SIG-M5 treated with dmso at 0.1 percent for 504 hours (cell line): ENCODE measurements around the gene PALM3.
"Not testable (repeated sequence)": the region's sequence is repeated elsewhere in the genome, so short reads cannot be mapped to it uniquely, and the experiment has no call there.

Source experiments
- DNase-seq: peaks from one replicate; lab custom pipeline; 2025; ENCODE audit not compliant: unreplicated experiment; lab: John Stamatoyannopoulos, UW

Gene PALM3

DNA sequence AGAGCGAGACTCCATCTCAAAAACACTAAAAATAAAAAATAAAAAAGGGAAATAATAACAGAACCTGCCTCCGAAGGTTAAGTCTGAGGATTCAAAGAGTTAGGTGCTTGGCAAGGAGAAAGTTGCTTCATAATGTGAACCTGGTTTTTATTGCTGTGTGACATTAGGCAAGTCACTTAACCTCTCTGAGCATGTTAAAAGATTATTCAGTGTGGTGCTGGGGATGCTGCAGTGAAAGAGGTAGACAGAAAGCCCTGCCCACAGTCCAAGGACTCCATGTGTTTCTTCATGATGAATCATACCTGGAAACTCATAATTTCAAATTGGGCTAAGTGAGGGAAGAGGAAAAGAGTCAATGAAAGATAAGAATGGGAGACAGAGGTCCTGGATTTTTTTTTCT is 27.9 kb downstream of the PALM3 start:
- DNase-seq = no peak

DNA sequence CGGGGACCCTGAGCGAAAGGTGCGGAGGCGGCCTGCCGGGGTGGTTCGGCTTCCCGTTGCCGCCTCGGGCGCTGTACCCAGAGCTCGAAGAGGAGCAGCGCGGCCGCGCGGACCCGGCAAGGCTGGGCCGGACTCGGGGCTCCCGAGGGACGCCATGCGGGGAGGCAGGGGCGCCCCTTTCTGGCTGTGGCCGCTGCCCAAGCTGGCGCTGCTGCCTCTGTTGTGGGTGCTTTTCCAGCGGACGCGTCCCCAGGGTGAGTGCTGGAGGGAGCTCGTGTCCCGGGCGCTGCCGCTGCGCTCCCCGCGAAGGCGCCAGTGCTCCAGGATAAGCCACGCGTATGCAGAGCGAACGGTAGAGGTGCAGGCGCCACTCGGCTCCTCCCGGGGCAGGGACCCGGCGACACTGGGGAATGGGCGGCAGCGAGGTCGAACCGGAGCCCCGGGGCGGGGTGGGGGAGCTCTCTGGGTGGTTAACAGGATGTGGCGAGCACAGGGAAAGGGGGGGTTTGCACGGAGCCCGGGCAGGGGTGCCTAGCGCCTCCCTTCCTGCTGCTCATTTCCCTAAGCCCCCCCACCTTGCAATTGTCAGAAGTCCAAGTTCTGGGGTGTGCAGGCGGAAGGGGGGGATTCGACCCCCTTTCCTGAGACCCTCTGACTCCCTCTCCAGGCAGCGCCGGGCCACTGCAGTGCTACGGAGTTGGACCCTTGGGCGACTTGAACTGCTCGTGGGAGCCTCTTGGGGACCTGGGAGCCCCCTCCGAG is 30.0 kb downstream of the PALM3 start, which contains the start of gene IL27RA:
TSS of gene IL27RA (plus strand) at position 44 of the 762 bp plus-strand sequence. CDS start at position 155, 111 bp downstream.
- DNase-seq = peak; percentile 67

- DNase-seq = no peak
These were observed 30.7 kb downstream of the PALM3 start for GRCh38 chr19:14030997-14031718.

GRCh38 chr19:14028901-14029300 is 33.0 kb downstream of the PALM3 start:
- no peak for DNase-seq

DNA sequence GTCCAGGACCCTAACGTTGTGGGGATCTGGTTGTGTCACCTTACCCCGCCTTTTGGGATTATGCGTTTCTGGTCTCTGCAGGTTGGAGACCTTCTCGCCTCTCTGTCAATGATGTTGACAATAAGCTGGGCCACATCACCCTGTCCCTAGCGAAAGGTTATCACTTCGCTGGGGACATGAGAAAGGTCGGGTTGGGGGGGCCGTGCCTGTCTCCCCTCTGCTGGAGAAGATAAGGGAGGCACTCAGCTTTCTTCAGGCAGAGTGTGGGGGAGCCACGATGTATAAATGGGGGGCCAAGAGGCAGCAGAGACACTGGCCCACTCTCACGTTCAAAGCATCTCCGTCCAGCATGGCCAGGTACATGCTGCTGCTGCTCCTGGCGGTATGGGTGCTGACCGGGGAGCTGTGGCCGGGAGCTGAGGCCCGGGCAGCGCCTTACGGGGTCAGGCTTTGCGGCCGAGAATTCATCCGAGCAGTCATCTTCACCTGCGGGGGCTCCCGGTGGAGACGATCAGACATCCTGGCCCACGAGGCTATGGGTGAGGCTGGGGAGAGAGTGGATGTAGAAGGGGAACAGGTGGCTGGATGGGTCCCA is 33.9 kb downstream of the PALM3 start, which contains the start of gene RLN3:
TSS of gene RLN3 (plus strand) at position 293 of the 595 bp plus-strand sequence. CDS start at position 350, 57 bp downstream.
- no peak for DNase-seq

DNA sequence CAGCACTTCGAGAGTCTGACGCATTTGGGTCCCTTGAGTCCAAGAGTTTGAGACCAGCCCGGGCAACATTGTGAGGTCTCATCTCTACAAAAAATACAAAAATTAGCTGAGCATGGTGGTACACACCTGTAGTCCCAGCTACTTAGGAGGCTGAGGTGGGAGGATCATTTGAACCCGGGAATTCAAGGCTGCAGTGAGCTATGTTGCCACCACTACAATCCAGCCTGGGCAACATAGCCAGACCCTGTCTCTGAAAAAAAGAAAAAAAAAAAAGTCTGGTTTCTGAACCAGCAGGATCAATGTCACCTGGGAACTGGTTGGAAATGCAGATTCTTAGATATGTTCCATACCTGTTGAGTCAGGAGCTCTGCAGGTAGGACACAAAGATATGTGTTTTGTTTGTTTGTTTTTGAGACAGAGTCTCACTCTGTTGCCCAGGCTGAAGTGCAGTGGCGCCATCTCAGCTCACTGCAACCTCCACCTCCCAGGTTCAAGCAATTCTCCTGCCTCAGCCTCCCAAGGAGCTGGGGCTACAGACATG is 35.2 kb downstream of the PALM3 start:
- not testable (repeated sequence) for DNase-seq

DNA sequence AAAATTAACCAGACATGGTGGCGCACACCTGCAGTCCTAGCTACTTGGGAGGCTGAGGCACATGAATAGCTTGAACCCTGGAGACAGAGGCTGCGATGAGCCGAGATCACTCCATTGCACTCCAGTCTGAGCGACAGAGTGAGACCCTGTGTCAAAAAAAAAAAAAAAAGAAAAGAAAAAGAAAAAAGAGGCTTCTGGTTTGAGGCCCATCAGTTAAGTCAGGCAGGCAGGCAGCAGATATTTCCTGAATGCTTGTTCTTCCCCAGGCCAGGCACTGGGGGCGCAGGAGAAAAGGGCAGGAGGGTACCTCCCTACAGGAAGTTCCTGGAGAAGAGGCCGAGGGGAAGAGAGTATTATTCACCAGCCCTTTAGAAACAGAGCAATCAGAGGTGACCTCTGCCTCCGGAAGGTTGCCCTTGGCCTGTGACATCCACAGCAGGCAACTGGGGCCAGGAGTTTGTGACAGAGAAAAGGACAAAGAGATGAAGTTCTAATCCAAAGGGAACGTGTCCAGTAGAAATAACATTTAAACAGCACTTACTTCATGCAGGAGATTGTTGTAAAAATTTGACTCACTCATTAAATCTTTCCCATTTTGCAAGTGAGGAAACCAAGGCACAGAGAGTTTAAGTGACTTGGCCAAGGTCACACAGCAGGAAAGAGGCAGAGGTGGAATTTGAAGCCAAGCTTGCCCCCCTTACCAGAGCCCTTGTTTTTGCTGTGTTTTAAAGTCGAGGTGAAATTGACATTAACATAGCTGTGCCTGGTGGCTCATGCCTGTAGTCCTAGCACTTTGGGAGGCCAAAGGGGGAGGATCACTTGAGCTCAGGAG is 38.3 kb downstream of the PALM3 start:
- peak; percentile 79 for DNase-seq

- DNase-seq = no peak
These were observed 39.4 kb downstream of the PALM3 start for GRCh38 chr19:14022469-14022868.

GRCh38 chr19:14021474-14021873 is 40.4 kb downstream of the PALM3 start:
- no peak for DNase-seq

DNA sequence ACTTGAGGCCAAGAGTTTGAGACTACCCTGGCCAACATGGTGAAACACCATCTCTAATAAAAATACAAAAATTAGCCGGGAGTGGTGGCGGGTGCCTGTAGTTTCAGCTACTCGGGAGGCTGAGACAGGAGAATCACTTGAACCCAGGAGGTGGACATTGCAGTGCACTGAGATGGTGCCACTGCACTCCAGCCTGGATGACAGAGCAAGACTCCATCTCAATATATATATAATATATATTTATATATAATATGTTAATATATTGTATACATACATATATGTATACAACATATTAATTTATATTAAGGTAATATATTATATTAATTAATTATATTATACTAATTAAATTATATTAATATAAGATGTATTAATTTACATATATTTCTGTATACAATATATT is 42.1 kb downstream of the PALM3 start:
- DNase-seq = not testable (repeated sequence)

DNA sequence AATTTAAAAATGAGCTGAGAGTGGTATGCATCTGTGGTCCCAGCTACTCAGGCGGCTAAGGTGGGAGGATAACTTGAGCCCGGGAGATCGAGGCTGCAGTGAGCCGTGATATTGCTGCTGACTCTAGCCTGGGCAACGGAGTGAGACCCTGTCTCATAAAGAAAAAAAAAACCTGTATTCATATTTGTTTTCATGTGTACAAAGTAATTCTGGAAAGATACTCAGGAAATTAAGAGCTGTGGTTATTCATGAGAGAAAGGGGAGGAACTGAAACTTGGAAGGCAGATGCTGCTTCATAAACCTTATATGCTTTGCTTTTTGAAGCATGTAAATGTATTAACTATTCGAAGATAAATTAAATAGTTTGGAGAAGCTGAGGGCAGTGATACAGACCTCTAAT is 42.8 kb downstream of the PALM3 start:
- DNase-seq = peak; percentile 21

DNA sequence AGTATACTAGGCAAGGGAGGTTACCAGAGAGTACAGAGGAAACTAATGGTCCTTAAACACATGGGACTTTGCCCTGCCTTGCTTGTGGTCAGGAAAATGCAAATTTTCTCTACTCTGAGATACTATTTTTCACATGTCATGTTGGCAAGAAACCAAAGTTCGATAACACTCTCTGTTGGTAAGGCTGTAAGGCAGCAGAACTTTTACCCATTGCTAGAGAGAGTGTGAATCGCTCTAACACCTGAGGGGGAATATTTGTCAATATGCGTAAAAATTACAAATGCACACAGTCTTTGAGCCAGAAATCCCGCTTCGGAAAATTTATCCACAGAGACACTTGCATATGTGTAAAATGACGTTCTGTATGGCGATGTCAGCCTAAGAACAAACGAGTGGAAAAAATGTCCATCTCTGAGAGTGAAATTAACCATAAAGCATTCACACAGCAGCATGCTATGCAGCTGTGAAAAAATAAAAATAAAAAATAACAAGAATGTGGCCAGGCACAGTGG is 46.3 kb downstream of the PALM3 start:
- DNase-seq = no peak

- no peak for DNase-seq
These were observed 49.4 kb downstream of the PALM3 start for GRCh38 chr19:14012378-14012915.

GRCh38 chr19:14006766-14007562 is 54.9 kb downstream of the PALM3 start:
- no peak for DNase-seq

GRCh38 chr19:14006085-14006765 is 55.7 kb downstream of the PALM3 start, which contains the start of gene RFX1:
TSS of gene RFX1 (minus strand) at chr19:14006320. CDS start at chr19:13993843, 12,477 bp downstream.
- DNase-seq = peak; percentile 100

GRCh38 chr19:14005349-14006084 is 56.4 kb downstream of the PALM3 start:
- peak; percentile 74 for DNase-seq

DNA sequence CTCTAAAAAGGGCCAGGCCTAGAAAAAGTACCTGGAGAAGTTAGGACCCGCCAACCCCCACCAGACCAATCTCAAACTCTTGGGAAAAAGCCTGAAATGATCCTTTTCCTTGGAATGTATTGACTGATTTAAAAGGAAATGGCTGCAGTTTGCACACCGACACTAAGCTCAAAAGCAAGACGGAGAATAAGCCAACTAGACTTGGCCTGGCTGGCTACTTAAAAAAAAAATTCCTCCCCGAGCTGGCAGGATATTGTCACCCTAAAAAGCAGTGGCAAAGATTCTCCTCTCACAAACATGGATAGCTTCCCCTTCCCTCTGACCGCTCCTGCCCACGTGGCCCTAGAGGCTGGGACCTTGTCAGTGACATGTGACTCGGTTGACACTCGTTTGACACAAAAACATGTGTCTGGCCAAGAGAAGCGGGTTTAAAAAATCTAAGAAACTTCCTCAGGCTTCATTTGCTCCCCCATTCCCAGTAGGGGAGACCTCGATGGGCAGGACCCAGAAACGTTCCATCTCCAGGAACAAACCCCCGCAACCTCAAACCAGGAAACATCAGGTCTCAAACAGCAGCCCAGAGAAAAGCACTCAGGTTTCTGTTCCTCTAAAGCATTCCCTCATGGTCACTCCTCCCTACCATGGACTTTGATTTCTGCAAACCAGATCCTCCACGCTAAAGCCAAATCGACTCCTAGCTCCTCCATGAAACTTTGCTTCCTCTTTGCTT is 57.1 kb downstream of the PALM3 start:
- DNase-seq = peak; percentile 73
